Mononuclear cell (primary cell): Measurements from ENCODE around the gene TRIM38. TPM values are rescaled to one million over a fixed set of nuclear protein-coding genes. Genes with fewer than 3 reads are reported as not detected.
"Not testable (repeated sequence)": the region's sequence is repeated elsewhere in the genome, so short reads cannot be mapped to it uniquely, and the experiment has no call there.

Experiments used
- H3K27me3 ChIP-seq: 2 replicates; pipeline ENCODE4 v1.6.0; 2011; ENCODE audit warnings: low read length, control low read depth; ENCODE audit not compliant: insufficient read depth
- H3K4me1 ChIP-seq: 2 replicates; pipeline ENCODE4 v1.5.1; 2011; ENCODE audit warnings: mild to moderate bottlenecking, low read length, control low read depth; ENCODE audit not compliant: insufficient read depth
- H3K4me3 ChIP-seq: 2 replicates; pipeline ENCODE4 v1.5.1; 2011; ENCODE audit warnings: mild to moderate bottlenecking, low read length, moderate library complexity
- H3K9me3 ChIP-seq: 2 replicates; pipeline ENCODE4 v1.5.1; 2011; ENCODE audit warnings: low read depth, mild to moderate bottlenecking, control low read depth, low read length
- total RNA-seq: library from RNA; depleted of rRNA; stranded (reverse); fragments of >200 nt; gene quantifications from one replicate; pipeline ENCODE4 v1.2.3, GENCODE V29; 2012

TRIM38 gene
- total RNA-seq, 1 donor: 18.7 TPM

DNA sequence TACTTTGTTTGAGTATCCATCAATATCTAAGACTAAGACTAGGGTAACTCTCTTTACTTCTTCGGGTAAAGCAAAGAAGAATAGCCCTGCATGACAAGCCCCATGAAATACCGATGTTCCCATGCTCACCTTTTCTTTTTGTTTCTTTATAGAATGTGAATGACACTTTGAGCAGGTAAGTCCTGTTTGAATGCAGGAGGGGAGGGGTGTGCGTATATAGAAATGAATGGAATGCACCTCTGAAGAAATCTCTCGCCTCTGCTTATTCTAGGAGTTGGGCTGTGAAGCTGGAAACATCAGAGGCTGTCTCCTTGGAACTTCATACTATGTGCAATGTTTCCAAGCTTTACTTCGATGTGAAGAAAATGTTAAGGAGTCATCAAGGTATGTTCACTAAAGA lies 10.3 kb downstream of the TRIM38 start:
- Histone ChIP-seq H3K4me1 (peaks cover 16% of the 10 kb centered on the region), H3K9me3 (no peaks in the 10 kb centered on the region), H3K4me3 (no peak overlapping the region), H3K27me3 (no peaks in the 10 kb centered on the region)

DNA sequence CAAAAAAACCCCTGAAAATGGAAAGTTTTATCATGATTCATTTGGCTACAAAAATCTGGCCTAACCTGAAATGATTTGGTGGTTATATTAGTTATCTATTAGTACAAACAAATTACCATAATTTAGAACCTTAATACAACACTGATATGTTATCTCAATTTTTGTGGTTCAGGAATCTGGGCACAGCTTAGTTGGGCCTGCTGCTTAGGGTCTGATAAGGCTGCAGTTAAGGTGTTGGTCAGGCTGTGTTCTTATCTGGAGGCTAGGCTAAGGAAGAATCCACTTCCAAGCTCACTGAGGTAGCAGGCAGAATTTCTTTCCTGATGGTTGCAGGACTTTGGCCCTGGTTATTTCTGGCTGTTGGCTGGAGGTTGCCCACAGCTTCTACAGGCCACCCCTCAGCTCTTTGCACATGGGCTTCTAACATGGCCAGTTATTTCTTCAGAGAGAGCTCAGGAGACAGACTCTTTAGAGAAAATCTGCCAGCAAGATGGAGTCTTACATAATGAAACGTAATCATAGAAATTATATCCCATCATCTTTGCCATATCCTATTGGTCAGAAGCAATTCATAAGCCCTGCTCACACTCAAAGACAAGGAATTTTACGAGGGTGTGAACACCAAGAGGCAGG lies 11.4 kb downstream of the TRIM38 start:
- Histone ChIP-seq H3K4me3 (no peak overlapping the region), H3K27me3 (no peaks in the 10 kb centered on the region), H3K4me1 (peaks cover 6% of the 10 kb centered on the region), H3K9me3 (no peaks in the 10 kb centered on the region)

DNA sequence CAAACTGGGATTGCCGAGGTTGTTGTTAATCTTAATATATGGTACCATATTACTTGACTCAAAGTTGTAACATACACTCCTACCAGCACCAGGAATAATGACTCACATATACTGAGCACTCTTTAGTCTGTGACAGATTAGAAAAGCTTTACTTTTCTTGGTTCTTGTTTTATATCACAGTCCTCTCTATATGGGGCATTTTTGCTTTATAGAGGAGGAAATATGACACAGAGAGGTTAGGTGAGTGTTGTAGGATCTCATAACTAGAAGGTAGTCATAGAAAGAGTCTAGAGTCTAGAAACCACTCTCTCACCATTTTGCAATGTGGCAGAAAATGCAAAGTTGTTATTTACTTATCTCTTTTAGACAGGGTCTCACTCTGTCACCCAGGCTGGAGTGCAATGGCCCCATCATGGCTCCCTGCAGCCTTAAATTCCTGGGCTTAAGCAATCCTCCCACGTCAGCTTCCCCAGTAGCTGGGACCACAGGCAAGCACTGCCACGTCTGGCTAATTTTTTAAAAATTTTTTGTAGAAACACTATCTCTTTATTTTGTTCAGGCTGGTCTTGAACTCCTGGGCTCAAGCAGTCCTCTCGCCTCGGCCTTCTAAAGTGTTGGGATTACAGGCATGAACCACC lies 13.4 kb downstream of the TRIM38 start:
- H3K4me1 ChIP-seq: peaks cover 2% of the 10 kb centered on the region
- H3K9me3 ChIP-seq: no peaks in the 10 kb centered on the region

DNA sequence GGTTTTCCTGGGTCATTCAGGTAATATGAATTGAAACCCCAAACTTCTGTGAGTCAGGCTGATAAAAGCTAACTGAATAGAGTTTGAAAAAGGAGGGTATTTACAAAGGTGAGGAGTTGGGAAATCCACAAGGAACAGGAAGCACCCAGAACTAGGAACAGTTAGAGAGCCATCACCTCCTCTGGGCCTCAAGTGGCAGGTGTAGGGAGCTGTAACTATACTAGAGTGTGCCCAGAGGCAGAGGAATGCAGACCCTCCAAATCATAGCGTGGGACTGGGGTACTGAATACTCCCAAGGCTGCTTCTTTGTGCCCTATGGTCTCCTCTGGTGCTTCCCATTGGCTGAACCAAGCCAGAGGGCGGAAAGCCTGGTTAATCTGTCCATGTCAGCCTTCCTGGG lies 18.3 kb downstream of the TRIM38 start:
- no peaks in the 10 kb centered on the region for H3K9me3 ChIP-seq
- H3K4me3 ChIP-seq: no peak overlapping the region
- H3K4me1 ChIP-seq: no peaks in the 10 kb centered on the region
- no peaks in the 10 kb centered on the region for H3K27me3 ChIP-seq

More for the DNA sequence above, 13.4 kb downstream of the TRIM38 start:
- H3K27me3 ChIP-seq: no peaks in the 10 kb centered on the region
- H3K4me3 ChIP-seq: no peak overlapping the region

GRCh38 chr6:25981568-25982263 lies 19.1 kb downstream of the TRIM38 start:
- no peaks in the 10 kb centered on the region for H3K9me3 ChIP-seq

DNA sequence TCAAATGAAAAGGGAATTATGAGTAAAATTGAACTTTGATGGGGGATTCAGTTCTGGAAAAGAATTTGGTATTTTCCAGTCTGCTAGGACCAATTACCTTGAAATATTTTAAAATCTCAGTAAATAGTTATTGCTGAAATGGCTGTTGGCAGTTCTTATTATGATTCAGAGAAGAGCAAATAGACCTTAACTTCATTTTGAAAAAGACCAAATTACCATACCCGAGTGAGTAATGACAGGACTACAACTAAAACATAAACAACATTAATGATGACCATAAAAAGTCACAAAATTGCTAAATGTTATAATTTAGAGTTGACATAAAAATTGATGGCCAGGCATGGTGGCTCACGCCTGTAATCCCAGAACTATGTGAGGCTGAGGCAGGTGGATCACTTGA lies 21.7 kb downstream of the TRIM38 start:
- no peaks in the 10 kb centered on the region for H3K9me3 ChIP-seq
- H3K27me3 ChIP-seq: no peaks in the 10 kb centered on the region
- no peak overlapping the region for H3K4me3 ChIP-seq
- H3K4me1 ChIP-seq: no peaks in the 10 kb centered on the region

More at GRCh38 chr6:25981568-25982263, 19.1 kb downstream of the TRIM38 start:
- Histone ChIP-seq H3K27me3 (no peaks in the 10 kb centered on the region), H3K4me3 (no peak overlapping the region), H3K4me1 (no peaks in the 10 kb centered on the region)

GRCh38 chr6:25987845-25988244 lies 25.2 kb downstream of the TRIM38 start:
- H3K27me3 ChIP-seq: no peaks in the 10 kb centered on the region
- H3K4me1 ChIP-seq: peaks cover 16% of the 10 kb centered on the region
- H3K4me3 ChIP-seq: no peak overlapping the region
- no peaks in the 10 kb centered on the region for H3K9me3 ChIP-seq

DNA sequence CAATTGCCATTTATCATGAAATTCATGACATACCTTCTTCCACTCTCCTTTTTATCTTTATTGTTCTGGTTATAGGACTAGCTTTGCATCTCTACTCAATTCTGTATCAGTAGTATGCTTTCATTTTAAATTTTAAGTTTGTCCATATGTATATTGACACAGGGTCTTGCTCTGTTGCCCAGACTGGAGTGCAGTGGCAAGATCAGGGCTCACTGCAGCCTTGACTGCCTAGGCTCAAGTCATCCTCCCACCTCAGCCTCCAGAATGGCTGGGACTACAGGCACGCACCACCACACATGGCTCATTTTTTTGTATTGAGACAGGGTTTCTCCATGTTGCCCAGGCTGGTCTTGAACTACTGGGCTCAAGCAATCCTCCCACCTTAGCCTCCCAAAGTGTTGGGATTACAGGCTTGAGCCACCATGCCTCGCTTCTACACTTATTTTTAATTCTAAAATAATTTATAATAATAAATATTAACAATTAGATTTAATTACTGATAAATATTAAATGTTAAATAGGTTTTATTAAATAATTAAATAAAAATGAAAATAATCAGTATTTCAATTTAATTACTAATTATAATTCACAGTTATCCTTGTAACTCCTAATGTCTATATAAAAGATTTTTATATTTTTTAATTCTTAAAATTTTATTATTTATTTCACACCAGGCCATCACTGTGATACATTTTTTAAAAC lies 27.7 kb downstream of the TRIM38 start:
- H3K4me3 ChIP-seq: no peak overlapping the region
- peaks cover 27% of the 10 kb centered on the region for H3K4me1 ChIP-seq
- H3K9me3 ChIP-seq: no peaks in the 10 kb centered on the region
- H3K27me3 ChIP-seq: no peaks in the 10 kb centered on the region

DNA sequence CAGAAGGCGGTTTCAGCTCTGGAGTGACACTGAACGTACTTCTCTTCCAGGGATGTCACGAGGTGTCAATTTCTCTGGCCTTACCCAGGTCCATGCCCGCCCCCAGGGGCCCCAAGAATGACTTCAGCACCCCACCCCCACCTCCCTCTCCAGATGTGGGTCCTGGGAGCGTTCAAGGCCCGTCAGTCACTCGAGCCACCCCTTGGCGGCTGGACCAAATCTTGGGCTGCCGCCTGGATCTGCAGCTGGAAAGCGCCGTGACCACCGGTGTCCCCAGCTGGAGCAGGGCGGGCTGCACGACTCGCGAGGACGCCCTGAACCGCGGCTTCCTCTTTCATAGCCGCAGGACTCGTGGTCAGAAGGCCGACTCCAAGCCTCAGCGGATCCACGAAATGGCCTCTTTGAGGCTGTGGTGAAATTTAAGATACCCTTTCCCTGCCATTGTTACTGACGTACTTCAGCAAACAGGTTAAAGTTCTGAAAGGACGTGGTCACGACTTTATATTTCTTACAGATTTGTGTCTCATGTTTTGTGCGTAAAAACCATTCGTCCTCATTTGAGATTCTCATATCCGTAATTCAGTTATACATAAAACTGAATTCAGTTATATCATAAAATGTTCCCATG lies 29.3 kb downstream of the TRIM38 start:
- H3K9me3 ChIP-seq: no peaks in the 10 kb centered on the region
- H3K27me3 ChIP-seq: no peaks in the 10 kb centered on the region
- peak overlapping the region; percentile 64 for H3K4me3 ChIP-seq
- H3K4me1 ChIP-seq: peaks cover 27% of the 10 kb centered on the region

DNA sequence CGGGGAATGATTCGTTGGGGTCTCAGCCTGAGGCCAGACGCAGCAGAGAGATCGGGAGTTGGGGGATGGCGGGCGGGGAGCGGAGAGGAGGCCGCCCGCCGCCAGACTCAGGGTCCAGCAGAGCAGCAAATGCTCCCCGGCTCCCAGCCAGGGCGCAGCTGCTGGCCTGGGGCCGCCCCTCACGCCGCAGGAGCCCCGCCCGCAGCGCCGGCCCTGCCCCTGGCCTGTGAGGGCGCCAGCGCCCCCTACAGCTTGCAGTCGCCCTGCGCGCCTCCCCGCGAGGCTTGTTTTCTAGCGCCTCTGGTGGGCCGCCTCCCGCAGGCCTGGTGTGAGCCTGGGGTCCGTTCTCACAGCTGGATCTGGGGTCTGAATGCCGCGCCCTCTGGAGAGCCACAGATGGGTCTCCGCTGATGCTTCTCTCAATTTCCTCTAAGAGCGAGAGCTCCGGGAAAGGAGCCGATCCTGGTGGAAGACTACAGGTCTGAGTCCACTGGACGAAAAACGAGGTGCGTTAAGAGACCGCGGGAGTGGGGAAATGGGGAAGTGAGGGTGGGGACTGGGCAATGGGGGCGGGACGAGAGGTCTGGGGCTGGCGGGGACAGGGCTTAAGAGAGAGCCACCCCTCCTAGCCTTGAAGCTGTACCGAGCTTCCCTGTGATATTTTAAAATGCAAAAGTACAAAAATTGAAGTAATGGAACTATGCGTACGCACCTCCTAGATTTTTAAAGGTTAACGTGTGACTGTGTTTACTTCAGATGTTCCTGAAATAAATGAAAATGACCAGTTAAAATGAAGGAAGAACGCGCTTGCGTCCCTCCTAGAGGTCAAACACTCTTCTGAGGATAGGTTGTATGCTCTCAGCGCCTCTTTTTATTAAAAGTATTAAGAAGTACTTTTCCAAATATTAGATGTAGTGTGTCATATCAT lies 30.1 kb downstream of the TRIM38 start:
- peak overlapping the region; percentile 64 for H3K4me3 ChIP-seq
- no peaks in the 10 kb centered on the region for H3K9me3 ChIP-seq
- H3K4me1 ChIP-seq: peaks cover 27% of the 10 kb centered on the region
- H3K27me3 ChIP-seq: no peaks in the 10 kb centered on the region

- Histone ChIP-seq H3K4me3 (peak overlapping the region; percentile 64), H3K4me1 (peaks cover 27% of the 10 kb centered on the region)
- H3K9me3 ChIP-seq, H3K27me3 ChIP-seq: not testable (repeated sequence)
These were observed 30.7 kb downstream of the TRIM38 start for GRCh38 chr6:25993341-25993684.

- Histone ChIP-seq H3K9me3 (no peaks in the 10 kb centered on the region), H3K4me1 (peaks cover 27% of the 10 kb centered on the region), H3K4me3 (no peak overlapping the region), H3K27me3 (no peaks in the 10 kb centered on the region)
These were observed 32.9 kb downstream of the TRIM38 start for GRCh38 chr6:25995507-25995906.

- H3K9me3 ChIP-seq: no peaks in the 10 kb centered on the region
- H3K4me3 ChIP-seq: no peak overlapping the region
- H3K27me3 ChIP-seq: no peaks in the 10 kb centered on the region
These were observed 35.3 kb downstream of the TRIM38 start for GRCh38 chr6:25997921-25998320.

GRCh38 chr6:25998379-25998778 lies 35.8 kb downstream of the TRIM38 start:
- no peaks in the 10 kb centered on the region for H3K9me3 ChIP-seq
- no peaks in the 10 kb centered on the region for H3K27me3 ChIP-seq
- H3K4me1 ChIP-seq: peaks cover 7% of the 10 kb centered on the region
- H3K4me3 ChIP-seq: no peak overlapping the region

More at GRCh38 chr6:25997921-25998320, 35.3 kb downstream of the TRIM38 start:
- H3K4me1 ChIP-seq: peaks cover 11% of the 10 kb centered on the region
